Measurements from ENCODE around the gene IFITM1. TPM values are rescaled to one million over a fixed set of nuclear protein-coding genes. Genes with fewer than 3 reads are reported as not detected.

The IFITM1 gene
- polyA plus RNA-seq, 1 experiment = 660 TPM

GRCh38 chr11:278001-278951 lies 35.6 kb upstream of the IFITM1 start, which contains the start of gene NLRP6:
Gene NLRP6, plus strand, starts transcription at chr11:278407. Its CDS starts 163 bp downstream, at chr11:278570.
- peaks cover 41% of the 10 kb centered on the region for H3K27me3 ChIP-seq (ENCODE audit: control insufficient read depth, insufficient read depth, low read length)
- ChIA-PET POLR2A (no interaction called here), CTCF (interaction anchor here (0.6 to 1.1 kb wide), 3 partner anchors 10 to 84 kb away, joined by 3 to 4 read pairs (median 3); no protein-coding TSS in a partner anchor)
- no peak for DNase-seq (ENCODE audit: low read depth)
- no peak for TF ChIP-seq CTCF (IDR thresholded peaks at IDR 0.05; ENCODE audit: insufficient read depth, low read depth, low read length)
- no peaks in the 10 kb centered on the region for H3K36me3 ChIP-seq (ENCODE audit: control insufficient read depth, insufficient read depth, low read length)
- H3K4me3 ChIP-seq (ENCODE audit: low read depth, low read length) = no peak within 1 kb of the TSS

GRCh38 chr11:279040-279965 lies 34.5 kb upstream of the IFITM1 start:
- Histone ChIP-seq H3K4me3 (ENCODE audit: low read depth, low read length) (no peak overlapping the region), H3K27me3 (ENCODE audit: control insufficient read depth, insufficient read depth, low read length) (peaks cover 43% of the 10 kb centered on the region), H3K36me3 (ENCODE audit: control insufficient read depth, insufficient read depth, low read length) (no peaks in the 10 kb centered on the region)
- no peak for TF ChIP-seq CTCF (IDR thresholded peaks at IDR 0.05; ENCODE audit: insufficient read depth, low read depth, low read length)
- ChIA-PET POLR2A (no interaction called here), CTCF (interaction anchor here (0.6 to 1.1 kb wide), 2 partner anchors 11 to 28 kb away, joined by 3 to 4 read pairs; no protein-coding TSS in a partner anchor)
- DNase-seq (ENCODE audit: low read depth) = no peak

- H3K36me3 ChIP-seq (ENCODE audit: control insufficient read depth, insufficient read depth, low read length) = no peaks in the 10 kb centered on the region
- ChIA-PET CTCF (no interaction called here), POLR2A (no interaction called here)
- no peak for DNase-seq (ENCODE audit: low read depth)
- peaks cover 43% of the 10 kb centered on the region for H3K27me3 ChIP-seq (ENCODE audit: control insufficient read depth, insufficient read depth, low read length)
- no peak overlapping the region for H3K4me3 ChIP-seq (ENCODE audit: low read depth, low read length)
- TF ChIP-seq CTCF (IDR thresholded peaks at IDR 0.05; ENCODE audit: insufficient read depth, low read depth, low read length) = no peak
Measured at GRCh38 chr11:279966-280705, 33.7 kb upstream of the IFITM1 start.

- CTCF ChIA-PET = no interaction called here
- H3K4me3 ChIP-seq (ENCODE audit: low read depth, low read length) = no peak overlapping the region
- POLR2A ChIA-PET = no interaction called here
- no peak for DNase-seq (ENCODE audit: low read depth)
- TF ChIP-seq CTCF (IDR thresholded peaks at IDR 0.05; ENCODE audit: insufficient read depth, low read depth, low read length) = no peak
- H3K36me3 ChIP-seq (ENCODE audit: control insufficient read depth, insufficient read depth, low read length) = no peaks in the 10 kb centered on the region
- H3K27me3 ChIP-seq (ENCODE audit: control insufficient read depth, insufficient read depth, low read length) = peaks cover 43% of the 10 kb centered on the region
Measured at GRCh38 chr11:280706-281485, 32.9 kb upstream of the IFITM1 start.

Data from BJ (cell line).